Prostate gland (tissue), 2 donors: Measurements from ENCODE around the gene RFXAP. TPM values are rescaled to one million over a fixed set of nuclear protein-coding genes. Genes with fewer than 3 reads are reported as not detected.

Experiments
- DNase-seq: peaks from one replicate; pipeline ENCODE4 v3.0.0-alpha.2; 2019; ENCODE audit warnings: low spot score
- H3K27ac ChIP-seq, 2 donors: fragments of 200-600 bp; sonication (generic); 2 replicates each; pipeline ENCODE4 v1.5.1; 2017 to 2019
- H3K27me3 ChIP-seq: fragments of 200-600 bp; sonication (generic); replicated peaks from 2 replicates; pipeline ENCODE4 v1.5.1; 2019; ENCODE audit not compliant: insufficient read depth
- H3K36me3 ChIP-seq, 2 donors: fragments of 200-600 bp; sonication (generic); 1 replicate in 1 of 2; 2 replicates in 1 of 2; pipeline versions ENCODE4 v1.5.1 to v1.8.1; 2017 to 2019
- H3K4me1 ChIP-seq: fragments of 200-600 bp; sonication (generic); replicated peaks from 2 replicates; pipeline ENCODE4 v1.5.1; 2019
- H3K4me3 ChIP-seq, 2 donors: fragments of 200-600 bp; sonication (generic); 2 replicates each; pipeline ENCODE4 v1.5.1; 2017 to 2019
- H3K9me3 ChIP-seq: fragments of 200-600 bp; sonication (generic); 2 replicates; pipeline ENCODE4 v1.5.1; 2017
- POLR2A ChIP-seq: fragments of 450-650 bp; IDR thresholded peaks from one replicate; pipeline ENCODE4 v1.6.1; 2016; ENCODE audit warnings: antibody characterized with exemption, mild to moderate bottlenecking
- POLR2AphosphoS5 ChIP-seq: sonication (generic); formaldehyde crosslinking; IDR thresholded peaks from one replicate; pipeline ENCODE4 v1.6.1; 2017; ENCODE audit warnings: antibody characterized with exemption
- WGBS: methylation state at CpG from one replicate; pipeline ENCODE4 v1.1.5; 2018; 5-methylcytosine and 5-hydroxymethylcytosine counted together
- intact Hi-C: fragments of 100-400 bp; cut with DNase I; formaldehyde crosslinking; loops from one replicate; pipeline ENCODE4 v1.14.2; 2022
- total RNA-seq, 2 donors: library from RNA; depleted of rRNA; stranded (reverse); fragments of >200 nt; gene quantifications; one replicate each; pipeline ENCODE4 v1.1.0, GENCODE V29; 2016
- TF ChIP-seq, protein P1 (sequence below), 4 experiments: fragments of 200-600 bp in 2 of 4; fragments of 450-650 bp in 2 of 4; sonication (generic) in 2 of 4; IDR thresholded peaks; 1 replicate in 3 of 4; 2 replicates in 1 of 4; pipeline ENCODE4 v1.5.1; 2016 to 2019; ENCODE audit warnings: antibody characterized with exemption in 4 of 4, mild to moderate bottlenecking in 2 of 4, moderate library complexity in 2 of 4

Gene RFXAP
- total RNA-seq, 2 donors from 2014 or later = 4.3 to 4.9 TPM

DNA sequence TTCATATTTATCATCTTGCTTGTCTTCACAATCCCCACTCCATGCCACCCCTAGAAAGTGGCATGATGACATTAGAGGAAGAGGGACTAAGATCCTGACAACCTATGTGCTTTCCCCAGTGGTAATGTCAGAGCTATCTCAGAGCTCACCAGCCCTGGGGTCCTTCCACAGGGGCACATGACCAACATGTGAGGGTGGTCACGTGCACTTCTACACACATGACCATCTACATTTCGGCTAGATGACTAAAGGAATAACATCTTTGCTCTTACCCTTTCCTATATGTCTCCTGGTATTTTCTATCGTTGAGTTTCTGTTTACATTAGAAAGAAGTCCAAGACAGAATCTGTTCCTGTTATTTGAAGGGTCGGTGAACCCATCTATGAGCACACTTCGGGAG lies 46.2 kb downstream of the RFXAP start:
- 93% methylated on average over 5 of the region's 5 CpGs for WGBS
- Histone ChIP-seq H3K27me3 (no peaks in the 10 kb centered on the region), H3K36me3 (peaks cover 0 to 4% of the 10 kb centered on the region in 2 donors), H3K4me1 (no peaks in the 10 kb centered on the region), H3K27ac (no peak overlapping the region), H3K9me3 (no peaks in the 10 kb centered on the region), H3K4me3 (no peak overlapping the region)
- DNase-seq = no peak
- intact Hi-C loops = no loop called here
- TF ChIP-seq, protein P1, sequence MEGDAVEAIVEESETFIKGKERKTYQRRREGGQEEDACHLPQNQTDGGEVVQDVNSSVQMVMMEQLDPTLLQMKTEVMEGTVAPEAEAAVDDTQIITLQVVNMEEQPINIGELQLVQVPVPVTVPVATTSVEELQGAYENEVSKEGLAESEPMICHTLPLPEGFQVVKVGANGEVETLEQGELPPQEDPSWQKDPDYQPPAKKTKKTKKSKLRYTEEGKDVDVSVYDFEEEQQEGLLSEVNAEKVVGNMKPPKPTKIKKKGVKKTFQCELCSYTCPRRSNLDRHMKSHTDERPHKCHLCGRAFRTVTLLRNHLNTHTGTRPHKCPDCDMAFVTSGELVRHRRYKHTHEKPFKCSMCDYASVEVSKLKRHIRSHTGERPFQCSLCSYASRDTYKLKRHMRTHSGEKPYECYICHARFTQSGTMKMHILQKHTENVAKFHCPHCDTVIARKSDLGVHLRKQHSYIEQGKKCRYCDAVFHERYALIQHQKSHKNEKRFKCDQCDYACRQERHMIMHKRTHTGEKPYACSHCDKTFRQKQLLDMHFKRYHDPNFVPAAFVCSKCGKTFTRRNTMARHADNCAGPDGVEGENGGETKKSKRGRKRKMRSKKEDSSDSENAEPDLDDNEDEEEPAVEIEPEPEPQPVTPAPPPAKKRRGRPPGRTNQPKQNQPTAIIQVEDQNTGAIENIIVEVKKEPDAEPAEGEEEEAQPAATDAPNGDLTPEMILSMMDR (IDR thresholded peaks at IDR 0.05) = no peak
- TF ChIP-seq POLR2AphosphoS5 (no peak), POLR2A (no peak)

DNA sequence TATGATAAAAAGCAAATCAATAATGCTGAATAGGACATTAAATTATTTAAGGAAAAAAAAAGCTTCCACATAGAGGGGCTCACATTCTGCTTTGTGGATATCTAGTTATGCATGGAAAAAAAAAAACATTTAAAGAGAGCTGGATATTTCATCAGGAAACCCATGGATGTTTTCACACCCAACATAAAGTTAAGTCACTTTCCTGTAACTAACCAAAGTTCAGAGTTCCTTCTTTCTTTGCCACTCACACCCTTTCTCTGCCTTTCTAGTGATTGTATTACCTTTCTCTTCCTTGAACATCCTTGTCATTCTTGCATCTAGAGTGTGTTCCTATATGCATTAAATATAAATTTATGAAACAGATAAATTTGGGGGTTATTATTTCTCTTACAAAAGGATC lies 47.2 kb downstream of the RFXAP start:
- no peak overlapping the region for H3K4me3 ChIP-seq
- H3K36me3 ChIP-seq = peaks cover 0 to 4% of the 10 kb centered on the region in 2 donors
- TF ChIP-seq POLR2AphosphoS5 = no peak
- TF ChIP-seq POLR2A = no peak
- TF ChIP-seq, protein P1 (IDR thresholded peaks at IDR 0.05) = no peak
- intact Hi-C loops = no loop called here
- no peaks in the 10 kb centered on the region for H3K9me3 ChIP-seq
- H3K27ac ChIP-seq = no peak overlapping the region
- H3K4me1 ChIP-seq = no peaks in the 10 kb centered on the region
- no peak for DNase-seq
- no peaks in the 10 kb centered on the region for H3K27me3 ChIP-seq

DNA sequence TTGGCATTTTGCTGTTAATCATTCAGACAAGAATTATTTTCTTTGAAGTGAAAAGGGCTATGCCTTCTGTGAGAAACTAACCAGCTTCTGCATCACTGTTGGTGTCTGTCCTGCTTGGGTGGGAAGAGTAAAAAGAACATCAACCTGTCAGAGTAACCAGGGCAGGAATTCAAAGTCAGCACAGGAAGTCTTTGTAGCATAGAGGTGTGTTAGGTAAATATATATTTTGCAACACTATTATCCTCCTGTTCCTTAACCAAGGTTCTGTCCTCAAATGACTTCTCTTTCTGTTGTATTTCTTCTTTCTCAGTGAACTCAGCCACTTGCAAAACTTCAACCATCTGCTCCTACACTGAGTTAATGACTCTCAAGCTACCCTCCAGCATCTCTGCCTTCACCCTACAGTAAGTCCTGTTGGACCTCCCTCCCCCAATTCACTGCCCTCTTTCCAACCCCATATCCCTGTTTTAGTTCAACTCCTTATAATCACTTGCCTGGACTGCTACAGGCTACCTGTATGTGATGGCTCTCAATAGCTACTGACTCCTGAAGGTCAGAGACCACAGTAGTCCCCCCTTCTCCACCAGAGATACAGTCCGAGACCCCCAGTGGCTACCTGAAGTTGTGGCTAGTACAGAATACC lies 51.1 kb downstream of the RFXAP start:
- no peak overlapping the region for H3K27ac ChIP-seq
- intact Hi-C loops = no loop called here
- H3K4me1 ChIP-seq = no peaks in the 10 kb centered on the region
- H3K27me3 ChIP-seq = no peaks in the 10 kb centered on the region
- no peaks in the 10 kb centered on the region for H3K9me3 ChIP-seq
- TF ChIP-seq POLR2AphosphoS5 = peak; percentile 64
- TF ChIP-seq, protein P1 (IDR thresholded peaks at IDR 0.05) = no peak
- no peak overlapping the region for H3K4me3 ChIP-seq
- WGBS = 91% methylated on average over 1 of the region's 1 CpG
- no peak for DNase-seq
- no peaks in the 10 kb centered on the region for H3K36me3 ChIP-seq

- WGBS = 49% methylated on average over 10 of the region's 10 CpGs
- H3K27me3 ChIP-seq = no peaks in the 10 kb centered on the region
- DNase-seq = peak; percentile 49
- intact Hi-C loops = no loop called here
- no peaks in the 10 kb centered on the region for H3K4me1 ChIP-seq
- no peaks in the 10 kb centered on the region for H3K36me3 ChIP-seq
- H3K4me3 ChIP-seq = no peak overlapping the region
- H3K9me3 ChIP-seq = no peaks in the 10 kb centered on the region
- H3K27ac ChIP-seq = no peak overlapping the region
- TF ChIP-seq POLR2A = no peak
- TF ChIP-seq, protein P1 (IDR thresholded peaks at IDR 0.05) = no peak
- TF ChIP-seq POLR2AphosphoS5 = no peak
Measured at GRCh38 chr13:36872621-36873020, 53.6 kb downstream of the RFXAP start.

- Histone ChIP-seq H3K4me1 (no peaks in the 10 kb centered on the region), H3K9me3 (no peaks in the 10 kb centered on the region), H3K36me3 (no peaks in the 10 kb centered on the region), H3K27me3 (no peaks in the 10 kb centered on the region), H3K4me3 (no peak overlapping the region), H3K27ac (no peak overlapping the region)
- no peak for DNase-seq
- intact Hi-C loops = loop anchor here (5.0 kb wide), 1 partner anchor 42 kb away; no protein-coding TSS in a partner anchor
- 66% methylated on average over 4 of the region's 4 CpGs for WGBS
- no peak for TF ChIP-seq POLR2AphosphoS5
- TF ChIP-seq POLR2A = no peak
- TF ChIP-seq, protein P1 (IDR thresholded peaks at IDR 0.05) = no peak
Measured at GRCh38 chr13:36875431-36875830, 56.4 kb downstream of the RFXAP start.
